Fibroblast of skin of back (primary cell): ENCODE results near the gene MYL4.
"Not testable (repeated sequence)": the region's sequence is repeated elsewhere in the genome, so short reads cannot be mapped to it uniquely, and the experiment has no call there.

Experiments used
- DNase-seq: peaks from one replicate; pipeline ENCODE4 v3.0.0-alpha.2; 2013

Gene MYL4

DNA sequence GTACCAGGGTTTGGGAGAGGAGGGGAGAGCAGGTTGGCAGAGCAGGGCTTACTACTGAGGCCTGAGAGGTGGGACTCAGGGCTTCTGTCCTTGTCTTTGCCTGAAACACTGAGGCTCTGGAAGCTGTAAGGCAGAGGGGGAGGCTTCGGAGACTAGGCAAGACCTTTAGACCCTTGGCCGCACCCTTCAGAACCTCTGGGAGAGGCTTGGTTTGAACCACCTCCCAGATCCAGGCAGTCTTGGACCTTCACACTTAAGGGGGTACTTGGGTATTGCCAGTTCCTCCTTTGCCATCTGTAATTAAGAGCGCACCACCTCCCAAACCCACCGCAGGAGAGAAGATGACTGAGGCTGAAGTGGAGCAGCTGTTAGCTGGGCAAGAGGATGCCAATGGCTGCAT lies 12.9 kb downstream of the MYL4 start:
- DNase-seq: no peak

- DNase-seq: no peak
These were observed 13.9 kb downstream of the MYL4 start for GRCh38 chr17:47223007-47223406.

GRCh38 chr17:47223460-47223859 lies 14.3 kb downstream of the MYL4 start:
- no peak for DNase-seq

DNA sequence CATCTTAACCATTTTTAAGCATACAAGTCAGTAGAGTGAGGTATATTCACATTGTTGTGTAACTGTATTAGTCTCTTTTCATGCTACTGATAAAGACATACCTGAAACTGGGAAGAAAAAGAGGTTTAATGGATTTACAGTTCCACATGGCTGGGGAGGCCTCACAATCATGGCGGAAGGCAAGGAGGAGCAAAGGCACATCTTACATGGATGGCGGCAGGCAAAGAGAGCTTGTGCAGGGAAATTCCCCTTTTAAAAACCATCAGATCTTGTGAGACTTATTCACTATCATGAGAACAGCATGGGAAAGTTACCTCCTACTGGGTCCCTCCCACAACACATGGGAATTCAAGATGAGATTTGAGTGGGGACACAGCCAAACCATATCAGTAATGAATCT lies 14.9 kb downstream of the MYL4 start:
- not testable (repeated sequence) for DNase-seq

DNA sequence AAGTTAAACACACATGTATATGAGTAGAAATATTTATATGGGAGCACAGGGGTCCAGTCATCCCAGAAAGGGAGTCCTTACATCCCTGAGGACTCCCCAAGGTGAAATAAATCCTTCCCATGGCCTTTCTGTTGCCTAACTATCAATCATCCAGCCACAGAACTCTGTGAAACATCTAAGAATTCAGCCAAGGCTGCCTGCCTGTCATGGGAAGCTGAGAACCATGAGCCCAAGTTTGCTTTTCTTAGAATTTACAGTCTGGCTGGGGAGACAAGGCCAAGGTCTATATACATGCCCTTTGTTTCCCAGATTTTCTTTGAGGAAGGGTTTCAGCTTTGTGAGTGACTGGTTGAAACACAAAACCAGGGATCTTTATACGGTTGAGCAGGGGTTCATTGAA lies 15.8 kb downstream of the MYL4 start:
- DNase-seq: no peak

DNA sequence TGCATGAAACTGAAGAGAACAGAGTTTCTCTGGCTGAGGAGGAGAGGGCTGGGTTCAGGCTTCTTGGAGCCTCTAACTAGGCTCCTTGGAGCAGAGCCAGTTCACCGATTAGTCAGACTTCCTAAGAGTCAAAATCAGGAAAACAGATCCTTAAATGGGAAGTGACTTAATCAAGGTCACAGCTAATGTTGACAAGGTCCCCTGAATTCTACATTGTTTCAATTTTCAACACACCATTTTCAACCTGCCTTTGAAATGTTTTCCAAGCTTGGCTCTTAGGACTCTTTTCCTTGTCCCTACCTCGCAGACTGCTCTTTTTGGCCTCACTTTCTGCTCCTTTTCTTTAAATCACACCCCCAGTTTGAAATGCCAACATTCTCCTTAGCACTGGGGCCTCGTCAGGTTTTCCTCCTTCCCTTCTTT lies 16.3 kb downstream of the MYL4 start:
- peak; percentile 92 for DNase-seq

DNA sequence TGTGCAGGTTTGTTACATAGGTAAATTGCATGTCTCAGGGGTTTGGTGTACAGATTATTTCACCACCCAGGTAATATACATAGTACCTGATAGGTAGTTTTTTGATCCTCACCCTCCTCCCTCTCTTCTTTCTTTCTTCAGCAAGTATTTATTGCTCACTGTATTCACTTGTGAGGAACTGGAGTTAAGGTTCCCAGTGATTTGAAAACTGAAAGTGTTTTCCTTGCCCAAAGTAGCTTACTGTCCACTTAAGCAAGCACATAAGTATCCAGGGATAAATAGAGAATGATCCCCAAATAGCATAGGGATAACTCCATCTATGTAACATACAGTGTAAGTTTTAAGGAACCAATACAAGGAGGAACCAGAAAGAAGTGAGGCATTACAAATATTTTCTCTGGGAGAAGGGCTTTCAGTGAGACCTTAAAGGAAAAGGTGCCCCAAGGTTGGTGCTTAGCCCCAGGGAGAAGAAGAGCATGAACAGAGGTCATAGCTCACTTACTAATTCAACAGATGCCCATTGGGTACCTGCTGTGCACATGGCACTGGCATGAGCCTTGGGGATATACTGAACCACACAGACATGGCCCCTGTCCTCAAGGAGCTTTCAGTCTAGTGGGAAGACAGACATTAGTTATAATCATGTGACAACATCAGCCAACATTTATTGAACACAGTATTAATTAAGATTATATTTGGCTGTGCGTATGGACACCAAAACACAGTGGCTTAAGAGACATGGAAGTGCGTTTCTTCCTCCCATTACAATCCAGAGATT lies 17.0 kb downstream of the MYL4 start:
- no peak for DNase-seq

- no peak for DNase-seq
These were observed 18.7 kb downstream of the MYL4 start for GRCh38 chr17:47227862-47228261.

DNA sequence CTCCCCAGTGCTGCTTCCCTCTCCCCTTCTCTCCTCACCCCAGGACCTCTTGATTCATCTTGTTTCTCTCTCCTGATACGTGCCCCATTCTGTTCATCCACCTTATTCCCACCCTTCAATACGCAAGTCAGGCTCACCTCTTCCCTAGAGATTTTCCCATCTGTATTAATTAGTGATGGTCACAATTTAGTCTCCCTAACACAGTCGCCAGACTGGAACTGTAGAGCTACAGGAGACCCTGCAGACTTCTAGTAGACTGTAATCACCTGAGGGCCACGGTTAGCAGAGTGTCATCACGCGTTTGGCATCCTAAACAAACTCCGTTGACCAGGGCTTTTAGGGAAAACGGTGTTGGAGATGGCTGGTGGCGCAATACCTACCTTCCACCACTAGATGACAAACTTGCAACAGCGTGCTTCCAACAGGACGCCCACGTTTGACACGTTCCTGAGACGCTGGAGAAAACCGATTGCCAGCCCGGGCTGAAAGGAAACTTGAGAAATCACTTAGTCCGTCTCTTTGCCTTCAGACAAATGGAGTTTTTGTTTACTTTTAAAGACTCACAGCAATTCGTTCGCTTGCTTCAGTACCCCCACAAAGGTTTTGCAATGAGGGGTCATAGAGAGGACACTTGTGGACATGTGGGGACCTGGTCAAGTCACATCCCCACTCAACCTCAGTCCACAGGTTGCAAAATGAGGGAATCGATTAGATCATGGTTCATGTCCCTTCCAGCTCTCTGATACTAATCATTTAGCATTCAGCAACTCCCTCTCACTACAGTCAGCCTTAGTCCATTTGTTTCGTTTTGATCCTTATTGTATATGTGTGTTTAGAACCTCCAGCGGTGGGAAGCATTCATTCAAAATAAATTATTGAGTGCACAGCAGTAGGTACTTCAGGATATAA lies 20.6 kb downstream of the MYL4 start:
- peak; percentile 94 for DNase-seq

- no peak for DNase-seq
These were observed 21.7 kb downstream of the MYL4 start for GRCh38 chr17:47230864-47231263.

DNA sequence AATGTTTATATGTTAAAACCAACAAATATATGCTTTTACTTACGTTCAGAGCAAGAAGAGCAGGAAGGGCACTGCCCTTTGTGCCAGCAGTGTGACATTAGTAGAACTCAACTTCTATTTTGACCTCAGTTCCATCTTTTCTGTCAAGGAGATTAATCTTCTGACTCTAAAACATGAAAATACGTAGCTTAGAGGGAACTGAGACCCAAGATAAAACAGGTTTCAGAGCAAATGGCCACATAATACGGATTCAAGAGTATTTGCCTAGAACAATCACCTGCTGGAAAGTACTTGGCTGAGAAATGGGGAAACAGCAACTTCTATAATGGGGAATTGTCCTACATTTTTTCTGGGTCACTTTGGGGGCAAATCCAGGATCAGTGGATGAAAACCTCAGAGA lies 22.2 kb downstream of the MYL4 start:
- no peak for DNase-seq

- DNase-seq: no peak
These were observed 22.7 kb downstream of the MYL4 start for GRCh38 chr17:47231866-47232265.

GRCh38 chr17:47232465-47232864 lies 23.3 kb downstream of the MYL4 start:
- no peak for DNase-seq

DNA sequence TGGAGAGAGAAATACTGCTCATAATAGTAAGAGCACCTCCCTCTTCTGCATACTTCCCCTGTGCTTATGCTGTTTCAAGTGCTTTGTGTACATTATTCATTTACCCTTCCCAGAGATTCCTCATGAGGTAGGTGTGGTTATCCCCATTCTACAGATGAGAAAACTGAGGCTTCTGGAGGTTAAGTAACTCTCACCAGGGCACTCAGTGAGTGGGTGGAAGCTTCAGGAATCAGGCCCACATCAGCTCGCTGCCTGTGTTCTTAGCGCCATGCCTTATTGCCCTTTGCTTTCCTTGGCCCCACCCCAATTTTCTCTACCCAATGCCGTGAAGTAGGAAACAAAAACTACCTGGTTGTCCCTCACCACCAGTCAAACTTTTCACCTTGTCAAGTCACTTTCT lies 26.4 kb downstream of the MYL4 start:
- no peak for DNase-seq

DNA sequence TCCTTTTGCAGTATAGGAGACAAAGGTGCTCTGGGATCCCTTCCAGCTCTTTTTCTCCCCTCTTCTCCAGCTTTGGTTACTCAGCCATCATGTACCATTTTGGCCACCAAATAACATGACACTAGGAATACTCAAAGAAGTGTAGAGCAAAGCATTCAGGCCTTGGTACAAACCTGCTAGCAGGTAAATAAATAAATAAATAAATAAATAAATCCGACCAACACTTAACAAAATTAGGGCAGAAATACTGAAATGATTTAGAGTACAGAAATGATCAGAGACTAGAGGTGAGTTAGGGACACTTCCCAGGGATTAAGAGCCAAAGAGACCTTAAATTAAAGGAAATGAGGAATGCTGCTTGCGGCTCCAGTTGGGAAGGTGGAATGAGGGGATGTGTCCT lies 26.8 kb downstream of the MYL4 start:
- DNase-seq: no peak

GRCh38 chr17:47237841-47238240 lies 28.7 kb downstream of the MYL4 start:
- DNase-seq: no peak

DNA sequence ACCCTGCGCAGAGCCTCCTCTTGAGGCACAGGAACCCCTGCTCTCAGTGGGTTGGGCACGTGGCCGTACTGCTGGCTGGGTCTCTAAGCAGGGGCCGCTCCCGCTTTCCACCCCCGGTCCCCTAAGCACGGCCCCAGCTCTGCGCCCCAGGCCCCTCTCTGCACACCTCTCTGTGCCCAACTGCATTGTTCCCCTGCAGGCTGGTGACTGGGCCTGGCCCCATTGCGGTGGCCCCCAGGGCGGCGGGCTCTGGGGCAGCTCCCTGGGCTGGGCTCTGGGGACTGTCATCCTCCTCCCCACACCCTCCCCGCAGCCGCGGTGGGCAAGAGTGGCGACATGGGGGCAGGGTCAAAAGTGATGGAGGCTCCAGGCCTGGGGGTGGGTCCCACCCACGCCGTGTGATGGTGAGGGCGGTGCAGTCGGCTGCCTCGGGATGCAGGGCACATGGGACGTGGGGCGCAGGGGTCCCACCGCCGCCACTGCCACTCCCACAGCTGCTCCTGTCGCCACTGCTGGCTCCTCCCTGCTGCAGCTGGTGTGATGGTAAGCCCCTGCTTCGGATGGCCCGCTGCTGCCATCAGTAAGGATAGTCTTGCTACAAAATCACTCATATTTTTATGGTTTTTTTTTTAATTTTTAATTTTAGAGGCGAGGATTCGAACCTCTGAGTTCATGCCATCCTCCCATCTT lies 29.3 kb downstream of the MYL4 start:
- no peak for DNase-seq

GRCh38 chr17:47239619-47239966 lies 30.4 kb downstream of the MYL4 start:
- no peak for DNase-seq

GRCh38 chr17:47239967-47240651 lies 31.0 kb downstream of the MYL4 start:
- DNase-seq: peak; percentile 100

DNA sequence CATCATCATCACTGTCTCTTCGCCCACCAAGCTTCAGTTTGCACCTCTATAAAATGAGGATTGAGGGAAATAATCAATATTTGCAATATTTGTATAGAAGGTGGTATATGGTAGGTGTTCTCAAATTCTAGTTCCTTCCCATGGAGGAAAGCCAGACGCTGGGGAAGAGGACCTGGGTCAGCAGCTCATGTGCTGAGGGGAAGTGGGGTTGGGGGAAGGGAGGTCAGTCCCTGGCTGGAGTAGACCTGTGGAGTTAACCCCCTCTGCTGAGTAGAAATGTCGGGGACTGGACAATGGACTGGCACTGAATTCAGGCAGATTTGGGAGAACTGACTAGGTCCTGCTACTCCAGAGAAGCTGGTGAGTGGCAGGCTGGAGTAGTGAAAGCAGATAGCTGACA lies 31.7 kb downstream of the MYL4 start:
- no peak for DNase-seq

DNA sequence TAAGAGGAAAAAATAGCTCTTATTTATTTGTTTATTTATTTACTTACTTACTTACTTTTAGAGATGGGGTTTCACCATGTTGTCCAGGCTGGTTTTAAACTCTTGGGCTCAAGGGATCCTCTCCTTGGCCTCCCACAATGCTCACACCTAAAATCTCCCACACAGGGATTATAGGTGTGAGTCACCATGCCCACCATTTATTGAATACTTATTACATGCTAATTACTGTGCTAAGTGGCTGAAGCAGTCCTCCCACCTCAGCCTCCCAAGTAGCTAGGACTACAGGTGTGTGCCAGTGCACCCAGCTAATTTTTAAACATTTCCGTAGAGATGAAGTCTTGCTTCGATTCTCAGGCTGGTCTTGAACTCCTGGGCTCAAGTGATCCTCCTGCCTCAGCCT lies 33.5 kb downstream of the MYL4 start:
- no peak for DNase-seq

- no peak for DNase-seq
These were observed 34.8 kb downstream of the MYL4 start for GRCh38 chr17:47243737-47244598.
